ENCODE data around the gene TARS2. TPM values are rescaled to one million over a fixed set of nuclear protein-coding genes. Genes with fewer than 3 reads are reported as not detected.

TARS2 gene
- polyA plus RNA-seq, 3 donors: 12.0 to 14.7 (median 14.6) TPM

- H3K4me2 ChIP-seq (replicated peaks; ENCODE audit: extremely low read depth, low read length, poor library complexity, severe bottlenecking): no peak overlapping the region
- Mint-ChIP-seq H3K27me3 (ENCODE audit: low read depth in 3 of 3) (peaks cover 0 to 4% (median under 1%) of the 10 kb centered on the region in 3 donors), H3K27ac (peak overlapping the region in 1 of 7 donors; percentile 36), H3K9me3 (peaks cover 0 to 3% (median 0%) of the 10 kb centered on the region in 7 donors), H3K36me3 (peaks cover 51 to 69% of the 10 kb centered on the region in 2 donors), H3K4me1 (peaks cover 56% of the 10 kb centered on the region), H3K4me3 (no peak overlapping the region)
- H2AFZ ChIP-seq (ENCODE audit: insufficient read depth, low read depth, low read length, poor library complexity, severe bottlenecking): no peak overlapping the region
- intact Hi-C loops (cut with micrococcal nuclease): loop anchor here in 1 of 2 donors (10.0 kb wide), 2 partner anchors 72 to 292 kb away; partner anchors contain the start of genes APH1A and TARS2
- WGBS (ENCODE audit: insufficient coverage): 98% methylated on average over 21 of the region's 26 CpGs
- no peaks in the 10 kb centered on the region for H3K9me3 ChIP-seq (replicated peaks in 1 of 2; ENCODE audit: control insufficient read depth in 1 of 2, insufficient read depth in 1 of 2, low read length in 2 of 2)
- peaks cover 61% of the 10 kb centered on the region for H3K79me2 ChIP-seq (ENCODE audit: insufficient read depth, low read length)
- DNase-seq: no peak
- no peak overlapping the region for H3K9ac ChIP-seq (ENCODE audit: insufficient read depth, low read length, poor library complexity, severe bottlenecking)
- peaks cover 44 to 66% of the 10 kb centered on the region in 2 donors for H3K36me3 ChIP-seq (replicated peaks in 1 of 2; ENCODE audit: control insufficient read depth in 1 of 2, insufficient read depth in 2 of 2, low read length in 2 of 2)
- TF ChIP-seq CTCF (IDR thresholded peaks at IDR 0.05): no peak
- no peaks in the 10 kb centered on the region for H3K27me3 ChIP-seq (ENCODE audit: control insufficient read depth in 2 of 2, insufficient read depth in 2 of 2, low read length in 2 of 2)
- peaks cover 70% of the 10 kb centered on the region for H4K20me1 ChIP-seq (ENCODE audit: insufficient read depth, low read length)
- H3K4me3 ChIP-seq (replicated peaks in 1 of 3; ENCODE audit: low read depth in 2 of 3, low read length in 3 of 3): no peak overlapping the region
- peaks cover 62 to 64% of the 10 kb centered on the region in 2 donors for H3K4me1 ChIP-seq (ENCODE audit: control insufficient read depth in 1 of 2, insufficient read depth in 2 of 2, low read length in 2 of 2)
- no peak overlapping the region for H3K27ac ChIP-seq (ENCODE audit: low read depth in 1 of 2, low read length in 2 of 2)
Observed at GRCh38 chr1:150557065-150557600, 69.9 kb downstream of the TARS2 start.

Small RNAs within 50 kb of the gene (small RNA-seq; reads per million reads assigned to genes)
- not detected for gene MIR4257 (ENCODE audit: insufficient read length, low read depth)

Other genes with a start within 250 kb of the TARS2 start
- not detected for gene CA14, start 229.6 kb upstream of the TARS2 start, polyA plus RNA-seq
- 100 to 1,000 TPM in 1 of 3 donors, 10 to 100 TPM in 2; 83.7 to 134 (median 83.9) TPM for gene APH1A, start 218.4 kb upstream of the TARS2 start, polyA plus RNA-seq
- 10 to 100 TPM in 1 of 3 donors, 1 to 10 TPM in 2; 9.2 to 14.5 (median 10.0) TPM for gene C1orf54, start 214.6 kb upstream of the TARS2 start, polyA plus RNA-seq
- gene CIART, start 204.9 kb upstream of the TARS2 start, polyA plus RNA-seq: under 1 TPM in 1 of 3 donors, not detected in 2; 0.61 TPM
- gene MRPS21, start 193.6 kb upstream of the TARS2 start, polyA plus RNA-seq: 10 to 100 TPM; 42.3 to 53.0 (median 49.6) TPM
- gene PRPF3, start 165.9 kb upstream of the TARS2 start, polyA plus RNA-seq: 10 to 100 TPM in 1 of 3 donors, 1 to 10 TPM in 2; 5.9 to 84.7 (median 7.9) TPM
- 1 to 10 TPM; 5.9 to 9.7 (median 8.2) TPM for gene RPRD2, start 123.3 kb upstream of the TARS2 start, polyA plus RNA-seq
- 1 to 10 TPM in 1 of 3 donors, not detected in 2; 1.0 TPM for gene ECM1, start 20.7 kb downstream of the TARS2 start, polyA plus RNA-seq
- not detected for gene FALEC, start 28.3 kb downstream of the TARS2 start, polyA plus RNA-seq
- gene ADAMTSL4, start 62.0 kb downstream of the TARS2 start, polyA plus RNA-seq: 100 to 1,000 TPM in 1 of 3 donors, 1 to 10 TPM in 2; 2.5 to 109 (median 2.8) TPM
- 1,000 to 10,000 TPM in 1 of 3 donors, 100 to 1,000 TPM in 2; 287 to 2,076 (median 301) TPM for gene MCL1, start 92.2 kb downstream of the TARS2 start, polyA plus RNA-seq
- 10 to 100 TPM; 30.6 to 40.3 (median 38.5) TPM for gene ENSA, start 142.2 kb downstream of the TARS2 start, polyA plus RNA-seq
- gene GOLPH3L, start 209.7 kb downstream of the TARS2 start, polyA plus RNA-seq: 1 to 10 TPM; 1.5 to 9.7 (median 4.7) TPM
- gene HORMAD1, start 233.5 kb downstream of the TARS2 start, polyA plus RNA-seq: 1 to 10 TPM in 1 of 3 donors, under 1 TPM in 1, not detected in 1; 0.48 to 5.6 TPM

Data from CD14-positive monocyte (primary cell).